ENCODE data around the gene AGAP1.

AGAP1 gene

GRCh38 chr2:235510318-235510717, 16.5 kb downstream of the AGAP1 start:
- H3K4me1 Mint-ChIP-seq (ENCODE audit: low read depth), result no peaks in the 10 kb centered on the region
- H3K36me3 Mint-ChIP-seq (ENCODE audit: low read depth), result no peaks in the 10 kb centered on the region
- H3K9me3 Mint-ChIP-seq, result no peaks in the 10 kb centered on the region
- no peak overlapping the region for H3K27ac Mint-ChIP-seq
- no peak overlapping the region for H3K4me3 Mint-ChIP-seq
- no peaks in the 10 kb centered on the region for H3K27me3 Mint-ChIP-seq (ENCODE audit: low read depth)

- H3K9me3 Mint-ChIP-seq, result no peaks in the 10 kb centered on the region
- no peaks in the 10 kb centered on the region for H3K27me3 Mint-ChIP-seq (ENCODE audit: low read depth)
- no peaks in the 10 kb centered on the region for H3K36me3 Mint-ChIP-seq (ENCODE audit: low read depth)
- H3K4me1 Mint-ChIP-seq (ENCODE audit: low read depth), result no peaks in the 10 kb centered on the region
- no peak overlapping the region for H3K4me3 Mint-ChIP-seq
- no peak overlapping the region for H3K27ac Mint-ChIP-seq
Observed at GRCh38 chr2:235511187-235511661, 17.4 kb downstream of the AGAP1 start.

- no peak overlapping the region for H3K27ac Mint-ChIP-seq
Observed at GRCh38 chr2:235511751-235512698, 18.2 kb downstream of the AGAP1 start.

GRCh38 chr2:235512699-235513053, 18.8 kb downstream of the AGAP1 start:
- Mint-ChIP-seq H3K36me3 (ENCODE audit: low read depth) (no peaks in the 10 kb centered on the region), H3K9me3 (no peaks in the 10 kb centered on the region), H3K27ac (no peak overlapping the region), H3K4me1 (ENCODE audit: low read depth) (no peaks in the 10 kb centered on the region), H3K4me3 (no peak overlapping the region), H3K27me3 (ENCODE audit: low read depth) (no peaks in the 10 kb centered on the region)

More at GRCh38 chr2:235511751-235512698, 18.2 kb downstream of the AGAP1 start:
- Mint-ChIP-seq H3K27me3 (ENCODE audit: low read depth) (no peaks in the 10 kb centered on the region), H3K9me3 (no peaks in the 10 kb centered on the region), H3K4me3 (no peak overlapping the region), H3K36me3 (ENCODE audit: low read depth) (no peaks in the 10 kb centered on the region), H3K4me1 (ENCODE audit: low read depth) (no peaks in the 10 kb centered on the region)

GRCh38 chr2:235513984-235514626, 20.3 kb downstream of the AGAP1 start:
- H3K4me3 Mint-ChIP-seq, result no peak overlapping the region
- no peaks in the 10 kb centered on the region for H3K27me3 Mint-ChIP-seq (ENCODE audit: low read depth)
- H3K4me1 Mint-ChIP-seq (ENCODE audit: low read depth), result no peaks in the 10 kb centered on the region
- H3K36me3 Mint-ChIP-seq (ENCODE audit: low read depth), result no peaks in the 10 kb centered on the region
- no peaks in the 10 kb centered on the region for H3K9me3 Mint-ChIP-seq
- no peak overlapping the region for H3K27ac Mint-ChIP-seq

- Mint-ChIP-seq H3K4me1 (ENCODE audit: low read depth) (no peaks in the 10 kb centered on the region), H3K9me3 (no peaks in the 10 kb centered on the region), H3K27ac (no peak overlapping the region), H3K27me3 (ENCODE audit: low read depth) (no peaks in the 10 kb centered on the region), H3K36me3 (ENCODE audit: low read depth) (no peaks in the 10 kb centered on the region), H3K4me3 (no peak overlapping the region)
Observed at GRCh38 chr2:235514627-235515363, 21.0 kb downstream of the AGAP1 start.

GRCh38 chr2:235515364-235515742, 21.5 kb downstream of the AGAP1 start:
- Mint-ChIP-seq H3K36me3 (ENCODE audit: low read depth) (no peaks in the 10 kb centered on the region), H3K4me1 (ENCODE audit: low read depth) (no peaks in the 10 kb centered on the region), H3K27me3 (ENCODE audit: low read depth) (no peaks in the 10 kb centered on the region), H3K27ac (no peak overlapping the region), H3K9me3 (no peaks in the 10 kb centered on the region), H3K4me3 (no peak overlapping the region)

- H3K4me3 Mint-ChIP-seq, result no peak overlapping the region
- H3K27me3 Mint-ChIP-seq (ENCODE audit: low read depth), result no peaks in the 10 kb centered on the region
- H3K36me3 Mint-ChIP-seq (ENCODE audit: low read depth), result no peaks in the 10 kb centered on the region
- H3K27ac Mint-ChIP-seq, result no peak overlapping the region
- H3K9me3 Mint-ChIP-seq, result no peaks in the 10 kb centered on the region
- no peaks in the 10 kb centered on the region for H3K4me1 Mint-ChIP-seq (ENCODE audit: low read depth)
Observed at GRCh38 chr2:235515821-235516220, 22.0 kb downstream of the AGAP1 start.

- no peaks in the 10 kb centered on the region for H3K9me3 Mint-ChIP-seq
- H3K27ac Mint-ChIP-seq, result no peak overlapping the region
- H3K4me1 Mint-ChIP-seq (ENCODE audit: low read depth), result no peaks in the 10 kb centered on the region
- no peaks in the 10 kb centered on the region for H3K27me3 Mint-ChIP-seq (ENCODE audit: low read depth)
- no peak overlapping the region for H3K4me3 Mint-ChIP-seq
- H3K36me3 Mint-ChIP-seq (ENCODE audit: low read depth), result no peaks in the 10 kb centered on the region
Observed at GRCh38 chr2:235516257-235516656, 22.4 kb downstream of the AGAP1 start.

- no peaks in the 10 kb centered on the region for H3K4me1 Mint-ChIP-seq (ENCODE audit: low read depth)
- H3K36me3 Mint-ChIP-seq (ENCODE audit: low read depth), result no peaks in the 10 kb centered on the region
- no peaks in the 10 kb centered on the region for H3K9me3 Mint-ChIP-seq
- H3K27ac Mint-ChIP-seq, result no peak overlapping the region
- H3K27me3 Mint-ChIP-seq (ENCODE audit: low read depth), result no peaks in the 10 kb centered on the region
- H3K4me3 Mint-ChIP-seq, result no peak overlapping the region
Observed at GRCh38 chr2:235518322-235519090, 24.7 kb downstream of the AGAP1 start.

GRCh38 chr2:235520787-235521186, 26.9 kb downstream of the AGAP1 start:
- no peaks in the 10 kb centered on the region for H3K9me3 Mint-ChIP-seq

GRCh38 chr2:235521844-235522243, 28.0 kb downstream of the AGAP1 start:
- Mint-ChIP-seq H3K4me1 (ENCODE audit: low read depth) (no peaks in the 10 kb centered on the region), H3K27ac (no peak overlapping the region), H3K27me3 (ENCODE audit: low read depth) (no peaks in the 10 kb centered on the region), H3K4me3 (no peak overlapping the region), H3K36me3 (ENCODE audit: low read depth) (no peaks in the 10 kb centered on the region), H3K9me3 (no peaks in the 10 kb centered on the region)

More at GRCh38 chr2:235520787-235521186, 26.9 kb downstream of the AGAP1 start:
- Mint-ChIP-seq H3K27me3 (ENCODE audit: low read depth) (no peaks in the 10 kb centered on the region), H3K4me3 (no peak overlapping the region), H3K36me3 (ENCODE audit: low read depth) (no peaks in the 10 kb centered on the region), H3K27ac (no peak overlapping the region), H3K4me1 (ENCODE audit: low read depth) (no peaks in the 10 kb centered on the region)

- H3K27me3 Mint-ChIP-seq (ENCODE audit: low read depth), result no peaks in the 10 kb centered on the region
- no peak overlapping the region for H3K4me3 Mint-ChIP-seq
- H3K36me3 Mint-ChIP-seq (ENCODE audit: low read depth), result no peaks in the 10 kb centered on the region
- H3K27ac Mint-ChIP-seq, result no peak overlapping the region
- no peaks in the 10 kb centered on the region for H3K4me1 Mint-ChIP-seq (ENCODE audit: low read depth)
- H3K9me3 Mint-ChIP-seq, result no peaks in the 10 kb centered on the region
Observed at GRCh38 chr2:235523021-235523420, 29.2 kb downstream of the AGAP1 start.

Measured in T-helper 1 cell treated with Interleukin-12 subunit alpha and Interleukin-12 subunit beta and Interleukin-4 antibody, amounts not matched to agents 30 μg/mL and 1 μg/mL, for 36 hours (primary cell).